Fibroblast of lung (primary cell): ENCODE results near the gene ORC1. TPM values are rescaled to one million over a fixed set of nuclear protein-coding genes. Genes with fewer than 3 reads are reported as not detected.

Experiments used
- DNase-seq, 2 donors: peaks; one replicate each; pipeline versions ENCODE4 v3.0.0 to v3.0.0-alpha.2; 2010; ENCODE audit warnings: low read depth in 2 of 2
- H2AFZ ChIP-seq: 2 replicates; pipeline ENCODE4 v1.5.1; 2012; ENCODE audit warnings: low read length, control low read depth, inconsistent platforms
- H3K27ac ChIP-seq: 2 replicates; pipeline ENCODE4 v1.5.1; 2011; ENCODE audit warnings: low read length, control low read depth; ENCODE audit not compliant: insufficient read depth
- H3K27me3 ChIP-seq: 2 replicates; pipeline ENCODE4 v1.5.1; 2011; ENCODE audit warnings: mild to moderate bottlenecking, low read length; ENCODE audit not compliant: control insufficient read depth, insufficient read depth
- H3K36me3 ChIP-seq: 2 replicates; pipeline ENCODE4 v1.5.1; 2011; ENCODE audit warnings: low read length; ENCODE audit not compliant: control insufficient read depth, insufficient read depth
- H3K4me1 ChIP-seq: 2 replicates; pipeline ENCODE4 v1.5.1; 2011; ENCODE audit warnings: low read length; ENCODE audit not compliant: control insufficient read depth, insufficient read depth; ENCODE audit errors: extremely low read depth
- H3K4me2 ChIP-seq: 2 replicates; pipeline ENCODE4 v1.5.1; 2011; ENCODE audit warnings: low read length, control low read depth; ENCODE audit not compliant: insufficient read depth; ENCODE audit errors: extremely low read depth
- H3K4me3 ChIP-seq, 4 experiments: fragments of 200-600 bp in 1 of 4; sonication (generic) in 1 of 4; replicated peaks in 1 of 4; 2 replicates each; pipeline ENCODE4 v1.5.1; 2011 to 2016; ENCODE audit warnings: low read length in 4 of 4, low read depth in 3 of 4, mild to moderate bottlenecking in 3 of 4, control low read depth in 2 of 4, inconsistent platforms in 1 of 4, mixed read lengths in 1 of 4; ENCODE audit not compliant: insufficient read depth in 1 of 4; ENCODE audit errors: control extremely low read depth in 1 of 4
- H3K79me2 ChIP-seq: 2 replicates; pipeline ENCODE4 v1.5.1; 2012; ENCODE audit warnings: mild to moderate bottlenecking, low read length, inconsistent platforms; ENCODE audit not compliant: control insufficient read depth, insufficient read depth
- H3K9ac ChIP-seq: 2 replicates; pipeline ENCODE4 v1.5.1; 2011; ENCODE audit warnings: mild to moderate bottlenecking, low read length, control low read depth; ENCODE audit not compliant: insufficient read depth
- H3K9me3 ChIP-seq: 2 replicates; pipeline ENCODE4 v1.5.1; 2012; ENCODE audit warnings: low read depth, low read length; ENCODE audit not compliant: control insufficient read depth, insufficient read depth
- H4K20me1 ChIP-seq: 2 replicates; pipeline ENCODE4 v1.5.1; 2011; ENCODE audit warnings: low read length; ENCODE audit not compliant: control insufficient read depth, insufficient read depth; ENCODE audit errors: extremely low read depth
- EZH2 ChIP-seq: IDR thresholded peaks from 2 replicates; pipeline ENCODE4 v1.5.1; 2012; ENCODE audit warnings: low read length, control low read depth, mild to moderate bottlenecking; ENCODE audit errors: missing control alignments
- polyA plus RNA-seq, 2 donors: library from polyadenylated mRNA; depleted of rRNA in 1 of 2; stranded (reverse) in 1 of 2; unstranded in 1 of 2; fragments of >200 nt; gene quantifications; 2 replicates each; pipeline ENCODE4 v1.2.1, GENCODE V29; 2011 to 2012; ENCODE audit warnings: missing spikeins in 1 of 2
- total RNA-seq: library from RNA; depleted of rRNA; stranded (reverse); fragments of >200 nt; gene quantifications from 2 replicates; pipeline ENCODE4 v1.2.1, GENCODE V29; 2014
- TF ChIP-seq, protein P1 (sequence below), 2 donors: IDR thresholded peaks in 1 of 2; conservative IDR thresholded peaks in 1 of 2; 1 replicate in 1 of 2; 2 replicates in 1 of 2; pipeline ENCODE4 v1.5.1; 2011 to 2012; ENCODE audit warnings: low read length in 2 of 2, control low read depth in 1 of 2, inconsistent platforms in 1 of 2, low read depth in 1 of 2, mild to moderate bottlenecking in 1 of 2

ORC1 gene
- total and polyA plus RNA-seq, 2 donors (not counting 1 experiment from before 2014, with no cell fraction given), result 0.83 to 3.6 TPM

DNA sequence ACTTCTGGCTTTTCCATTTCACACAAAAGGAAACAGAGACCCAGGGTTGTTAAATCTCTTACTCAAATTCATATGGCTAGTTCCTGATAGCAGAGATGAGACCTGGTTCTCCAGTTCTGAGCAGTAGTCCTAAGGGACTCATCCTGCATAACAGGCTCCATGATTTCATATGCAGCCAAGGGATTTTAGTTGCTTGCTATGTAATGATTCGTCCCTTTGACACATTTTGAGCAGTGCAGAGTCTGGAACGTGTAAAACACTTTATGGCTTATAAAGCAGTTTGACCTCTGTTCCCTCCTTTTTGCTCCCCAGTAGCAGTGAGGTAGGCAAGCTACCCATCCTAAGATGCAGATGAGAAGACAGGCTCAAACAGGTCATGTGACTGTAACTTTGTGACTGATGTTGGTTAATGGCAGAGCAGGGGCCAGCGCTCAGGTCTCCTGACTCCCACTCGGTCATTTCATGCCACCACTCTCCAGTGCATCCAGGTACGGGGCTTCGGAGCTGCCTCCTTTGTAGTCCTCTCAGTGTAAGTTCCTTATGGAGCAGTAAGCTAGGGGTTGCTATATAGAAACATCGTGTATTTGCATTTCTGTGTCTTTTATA, 62.5 kb downstream of the ORC1 start:
- Histone ChIP-seq H3K27ac (no peak overlapping the region), H3K79me2 (no peaks in the 10 kb centered on the region), H3K36me3 (no peaks in the 10 kb centered on the region), H3K4me2 (no peak overlapping the region), H3K9ac (no peak overlapping the region), H3K4me1 (no peaks in the 10 kb centered on the region), H3K4me3 (no peak overlapping the region), H4K20me1 (no peaks in the 10 kb centered on the region), H2AFZ (no peak overlapping the region), H3K9me3 (no peaks in the 10 kb centered on the region), H3K27me3 (no peaks in the 10 kb centered on the region)
- no peak for TF ChIP-seq EZH2
- TF ChIP-seq, protein P1, sequence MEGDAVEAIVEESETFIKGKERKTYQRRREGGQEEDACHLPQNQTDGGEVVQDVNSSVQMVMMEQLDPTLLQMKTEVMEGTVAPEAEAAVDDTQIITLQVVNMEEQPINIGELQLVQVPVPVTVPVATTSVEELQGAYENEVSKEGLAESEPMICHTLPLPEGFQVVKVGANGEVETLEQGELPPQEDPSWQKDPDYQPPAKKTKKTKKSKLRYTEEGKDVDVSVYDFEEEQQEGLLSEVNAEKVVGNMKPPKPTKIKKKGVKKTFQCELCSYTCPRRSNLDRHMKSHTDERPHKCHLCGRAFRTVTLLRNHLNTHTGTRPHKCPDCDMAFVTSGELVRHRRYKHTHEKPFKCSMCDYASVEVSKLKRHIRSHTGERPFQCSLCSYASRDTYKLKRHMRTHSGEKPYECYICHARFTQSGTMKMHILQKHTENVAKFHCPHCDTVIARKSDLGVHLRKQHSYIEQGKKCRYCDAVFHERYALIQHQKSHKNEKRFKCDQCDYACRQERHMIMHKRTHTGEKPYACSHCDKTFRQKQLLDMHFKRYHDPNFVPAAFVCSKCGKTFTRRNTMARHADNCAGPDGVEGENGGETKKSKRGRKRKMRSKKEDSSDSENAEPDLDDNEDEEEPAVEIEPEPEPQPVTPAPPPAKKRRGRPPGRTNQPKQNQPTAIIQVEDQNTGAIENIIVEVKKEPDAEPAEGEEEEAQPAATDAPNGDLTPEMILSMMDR (conservative IDR thresholded peaks at IDR 0.05 in 1 of 2, IDR thresholded peaks at IDR 0.05 in 1 of 2; ENCODE audit: low read depth in 1 of 2, low read length in 2 of 2), result no peak
- no peak for DNase-seq

DNA sequence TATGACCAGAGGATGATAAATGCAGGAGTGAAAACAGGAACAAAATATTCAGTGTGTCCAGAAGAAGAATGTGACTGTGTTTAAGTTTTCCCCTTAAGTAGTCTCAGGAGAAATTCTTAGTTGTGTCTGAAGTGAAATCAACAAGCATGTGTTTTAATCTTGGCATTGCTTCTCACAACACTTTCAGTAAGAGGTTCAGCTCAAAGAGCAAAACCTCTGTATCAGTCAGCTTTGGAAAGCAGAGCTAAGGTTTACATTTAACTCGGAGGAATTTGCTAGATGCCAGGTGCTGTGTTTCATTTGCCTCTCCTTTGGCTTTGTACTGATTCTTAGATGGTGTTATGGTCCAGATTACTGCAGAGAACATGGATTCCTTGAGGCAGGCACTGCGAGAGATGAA, 66.8 kb downstream of the ORC1 start:
- H2AFZ ChIP-seq, result no peak overlapping the region
- H3K27ac ChIP-seq, result no peak overlapping the region
- TF ChIP-seq, protein P1 (conservative IDR thresholded peaks at IDR 0.05 in 1 of 2, IDR thresholded peaks at IDR 0.05 in 1 of 2; ENCODE audit: low read depth in 1 of 2, low read length in 2 of 2), result no peak
- no peak for TF ChIP-seq EZH2
- no peak overlapping the region for H3K4me3 ChIP-seq
- H3K79me2 ChIP-seq, result no peaks in the 10 kb centered on the region
- no peaks in the 10 kb centered on the region for H3K9me3 ChIP-seq
- no peaks in the 10 kb centered on the region for H3K36me3 ChIP-seq
- no peaks in the 10 kb centered on the region for H3K27me3 ChIP-seq
- no peaks in the 10 kb centered on the region for H3K4me1 ChIP-seq
- H3K4me2 ChIP-seq, result no peak overlapping the region
- no peak for DNase-seq
- no peak overlapping the region for H3K9ac ChIP-seq
- no peaks in the 10 kb centered on the region for H4K20me1 ChIP-seq

DNA sequence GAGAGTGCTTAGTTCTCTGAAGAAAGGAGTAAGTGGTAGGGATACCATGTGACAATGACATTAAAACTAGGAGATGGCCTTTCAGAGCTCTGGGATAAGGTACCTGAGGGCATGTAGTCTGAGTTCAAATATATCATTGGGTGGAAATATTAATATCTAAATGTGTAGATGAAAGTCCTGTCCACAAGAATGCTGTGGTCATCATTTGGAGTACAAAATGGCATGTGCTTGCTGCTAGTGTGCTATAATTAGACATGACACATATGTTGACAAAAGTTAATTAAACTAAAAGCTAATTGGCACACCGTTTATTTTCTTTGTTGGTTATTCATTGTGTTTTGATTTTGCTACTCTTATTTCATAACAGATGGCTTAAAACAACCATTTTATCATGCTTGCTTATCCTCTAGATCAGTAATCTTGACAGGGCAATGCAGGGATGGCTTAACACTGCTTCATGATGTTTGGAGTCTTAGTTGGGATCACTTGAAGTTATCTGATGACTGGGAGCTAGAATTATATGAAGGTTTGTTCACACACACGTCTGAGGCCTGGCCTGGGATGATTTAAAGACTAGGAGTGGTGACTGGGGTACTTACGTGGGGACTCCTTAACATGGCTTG, 69.2 kb downstream of the ORC1 start:
- H3K9ac ChIP-seq, result no peak overlapping the region
- no peaks in the 10 kb centered on the region for H3K4me1 ChIP-seq
- H3K79me2 ChIP-seq, result no peaks in the 10 kb centered on the region
- H3K4me2 ChIP-seq, result no peak overlapping the region
- no peak overlapping the region for H3K27ac ChIP-seq
- no peak overlapping the region for H2AFZ ChIP-seq
- H3K36me3 ChIP-seq, result no peaks in the 10 kb centered on the region
- TF ChIP-seq, protein P1 (conservative IDR thresholded peaks at IDR 0.05 in 1 of 2, IDR thresholded peaks at IDR 0.05 in 1 of 2; ENCODE audit: low read depth in 1 of 2, low read length in 2 of 2), result no peak
- TF ChIP-seq EZH2, result no peak
- DNase-seq, result no peak
- H3K4me3 ChIP-seq, result no peak overlapping the region
- no peaks in the 10 kb centered on the region for H3K9me3 ChIP-seq
- H3K27me3 ChIP-seq, result no peaks in the 10 kb centered on the region
- H4K20me1 ChIP-seq, result no peaks in the 10 kb centered on the region
